Measurements from ENCODE around the gene KRTAP4-16. TPM values are rescaled to one million over a fixed set of nuclear protein-coding genes. Genes with fewer than 3 reads are reported as not detected.
"Not testable (repeated sequence)": the region's sequence is repeated elsewhere in the genome, so short reads cannot be mapped to it uniquely, and the experiment has no call there.

The KRTAP4-16 gene
- total RNA-seq, 1 experiment from 2014 or later = not detected

GRCh38 chr17:41127371-41127770 is 25.4 kb upstream of the KRTAP4-16 start:
- no peaks in the 10 kb centered on the region for H3K27me3 Mint-ChIP-seq (ENCODE audit: unreplicated experiment)
- intact Hi-C loops (cut with micrococcal nuclease; ENCODE audit: unreplicated experiment) = no loop called here
- no peak for DNase-seq
- no peak overlapping the region for H3K4me3 Mint-ChIP-seq (ENCODE audit: low read depth, unreplicated experiment)
- no peaks in the 10 kb centered on the region for H3K36me3 Mint-ChIP-seq (ENCODE audit: insufficient read depth, unreplicated experiment)
- H3K9me3 Mint-ChIP-seq (ENCODE audit: low read depth, unreplicated experiment) = peaks cover 4% of the 10 kb centered on the region
- no TSS peak for BruUV-seq (replicated peaks)
- no peak overlapping the region for H3K27ac Mint-ChIP-seq (ENCODE audit: unreplicated experiment)
- no peak for TF ChIP-seq CTCF (IDR thresholded peaks at IDR 0.05; ENCODE audit: unreplicated experiment)
- peaks cover 37% of the 10 kb centered on the region for H3K4me1 Mint-ChIP-seq (ENCODE audit: low read depth, unreplicated experiment)
- CTCF ChIA-PET = no interaction called here

GRCh38 chr17:41126412-41126811 is 24.4 kb upstream of the KRTAP4-16 start:
- Mint-ChIP-seq H3K27me3 (ENCODE audit: unreplicated experiment) (no peaks in the 10 kb centered on the region), H3K9me3 (ENCODE audit: low read depth, unreplicated experiment) (peaks cover 6% of the 10 kb centered on the region), H3K4me3 (ENCODE audit: low read depth, unreplicated experiment) (no peak overlapping the region), H3K4me1 (ENCODE audit: low read depth, unreplicated experiment) (peaks cover 27% of the 10 kb centered on the region), H3K36me3 (ENCODE audit: insufficient read depth, unreplicated experiment) (no peaks in the 10 kb centered on the region), H3K27ac (ENCODE audit: unreplicated experiment) (no peak overlapping the region)
- intact Hi-C loops (cut with micrococcal nuclease; ENCODE audit: unreplicated experiment) = no loop called here
- no peak for TF ChIP-seq CTCF (IDR thresholded peaks at IDR 0.05; ENCODE audit: unreplicated experiment)
- CTCF ChIA-PET = interaction anchor here (0.6 kb wide), 1 partner anchor 38 kb away, joined by 3 read pairs; no protein-coding TSS in a partner anchor
- no TSS peak for BruUV-seq (replicated peaks)
- no peak for DNase-seq

- Mint-ChIP-seq H3K9me3 (ENCODE audit: low read depth, unreplicated experiment) (peaks cover 6% of the 10 kb centered on the region), H3K27ac (ENCODE audit: unreplicated experiment) (no peak overlapping the region), H3K4me3 (ENCODE audit: low read depth, unreplicated experiment) (no peak overlapping the region), H3K27me3 (ENCODE audit: unreplicated experiment) (no peaks in the 10 kb centered on the region), H3K4me1 (ENCODE audit: low read depth, unreplicated experiment) (peaks cover 14% of the 10 kb centered on the region), H3K36me3 (ENCODE audit: insufficient read depth, unreplicated experiment) (no peaks in the 10 kb centered on the region)
- CTCF ChIA-PET = interaction anchor here (0.6 kb wide), 1 partner anchor 176 kb away, joined by 4 read pairs; no protein-coding TSS in a partner anchor
- BruUV-seq (replicated peaks) = no TSS peak
- intact Hi-C loops (cut with micrococcal nuclease; ENCODE audit: unreplicated experiment) = no loop called here
- no peak for DNase-seq
- no peak for TF ChIP-seq CTCF (IDR thresholded peaks at IDR 0.05; ENCODE audit: unreplicated experiment)
Observed at GRCh38 chr17:41125064-41125463, 23.1 kb upstream of the KRTAP4-16 start.

GRCh38 chr17:41123991-41124371 is 22.0 kb upstream of the KRTAP4-16 start, which contains the start of gene KRTAP4-12:
TSS of gene KRTAP4-12 (minus strand) at chr17:41124182. CDS start at chr17:41124122, 60 bp downstream.
- H3K27me3 Mint-ChIP-seq (ENCODE audit: unreplicated experiment); intact Hi-C loops (cut with micrococcal nuclease; ENCODE audit: unreplicated experiment); DNase-seq; BruUV-seq (replicated peaks); H3K27ac Mint-ChIP-seq (ENCODE audit: unreplicated experiment); H3K9me3 Mint-ChIP-seq (ENCODE audit: low read depth, unreplicated experiment); H3K4me3 Mint-ChIP-seq (ENCODE audit: low read depth, unreplicated experiment); H3K36me3 Mint-ChIP-seq (ENCODE audit: insufficient read depth, unreplicated experiment): not testable (repeated sequence)
- CTCF ChIA-PET = interaction anchor here (0.8 kb wide), 1 partner anchor 444 kb away, joined by 3 read pairs; no protein-coding TSS in a partner anchor
- peaks cover 10% of the 10 kb centered on the region for H3K4me1 Mint-ChIP-seq (ENCODE audit: low read depth, unreplicated experiment)

GRCh38 chr17:41123292-41123990 is 21.4 kb upstream of the KRTAP4-16 start:
- H3K9me3 Mint-ChIP-seq (ENCODE audit: low read depth, unreplicated experiment); H3K4me3 Mint-ChIP-seq (ENCODE audit: low read depth, unreplicated experiment); DNase-seq; BruUV-seq (replicated peaks); H3K27me3 Mint-ChIP-seq (ENCODE audit: unreplicated experiment); H3K36me3 Mint-ChIP-seq (ENCODE audit: insufficient read depth, unreplicated experiment); intact Hi-C loops (cut with micrococcal nuclease; ENCODE audit: unreplicated experiment); H3K27ac Mint-ChIP-seq (ENCODE audit: unreplicated experiment): not testable (repeated sequence)
- CTCF ChIA-PET = interaction anchor here (0.8 kb wide), 1 partner anchor 445 kb away, joined by 3 read pairs; no protein-coding TSS in a partner anchor
- H3K4me1 Mint-ChIP-seq (ENCODE audit: low read depth, unreplicated experiment) = peaks cover 14% of the 10 kb centered on the region

Measured in Calu3 (cell line).